ENCODE measurements around the gene ALKBH3. TPM values are rescaled to one million over a fixed set of nuclear protein-coding genes. Genes with fewer than 3 reads are reported as not detected.

The ALKBH3 gene
- total RNA-seq, 2 donors from 2014 or later = 10.5 to 19.8 TPM

DNA sequence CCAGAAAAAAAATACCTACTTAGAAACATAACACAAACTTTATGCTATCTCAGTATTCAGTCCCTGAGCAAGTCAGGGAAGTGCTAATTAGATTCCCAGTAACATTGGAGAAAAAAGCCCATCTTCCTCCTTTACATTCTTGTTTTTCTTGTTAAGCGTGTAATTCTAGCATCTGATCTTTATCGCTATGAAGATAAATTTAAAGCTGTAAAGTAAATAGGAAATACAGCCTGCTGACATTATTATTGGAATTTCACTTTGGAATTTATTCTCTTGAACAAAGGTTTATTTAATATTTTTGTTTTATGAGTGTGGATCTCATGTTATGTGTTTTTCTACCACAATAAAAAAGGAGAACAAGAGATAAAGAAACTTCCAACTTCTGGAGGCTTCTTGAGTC, 13.9 kb downstream of the ALKBH3 start:
- Histone ChIP-seq H3K4me1 (no peaks in the 10 kb centered on the region), H3K27me3 (no peaks in the 10 kb centered on the region), H3K4me3 (no peak overlapping the region), H3K27ac (no peak overlapping the region), H3K9me3 (no peaks in the 10 kb centered on the region), H3K36me3 (peaks cover 84% of the 10 kb centered on the region)
- no peak for DNase-seq (ENCODE audit: low spot score)
- TF ChIP-seq CTCF (IDR thresholded peaks at IDR 0.05) = no peak

DNA sequence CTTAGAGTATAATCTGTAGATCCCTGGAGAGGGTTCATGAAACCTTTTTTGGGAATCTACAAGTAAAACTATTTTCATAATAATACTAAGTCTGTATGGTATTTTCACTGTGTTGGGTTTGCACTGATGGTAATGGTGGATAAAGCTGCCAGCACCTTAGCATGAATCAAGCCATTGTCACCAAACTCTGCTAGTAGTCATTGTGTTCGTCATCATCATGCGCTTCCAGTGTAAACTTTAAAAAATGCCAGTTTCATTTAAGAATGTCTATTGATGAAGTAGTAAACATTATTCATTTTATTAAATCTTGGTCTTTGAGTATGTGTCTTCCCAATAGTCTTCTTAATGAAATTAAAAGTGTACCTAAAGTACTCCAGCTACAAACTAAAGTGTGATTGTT, 15.0 kb downstream of the ALKBH3 start:
- Histone ChIP-seq H3K36me3 (peaks cover 75% of the 10 kb centered on the region), H3K27ac (no peak overlapping the region), H3K4me3 (no peak overlapping the region), H3K27me3 (no peaks in the 10 kb centered on the region), H3K4me1 (no peaks in the 10 kb centered on the region), H3K9me3 (no peaks in the 10 kb centered on the region)
- TF ChIP-seq CTCF (IDR thresholded peaks at IDR 0.05) = no peak
- no peak for DNase-seq (ENCODE audit: low spot score)

- Histone ChIP-seq H3K27me3 (no peaks in the 10 kb centered on the region), H3K9me3 (no peaks in the 10 kb centered on the region), H3K4me3 (no peak overlapping the region), H3K4me1 (no peaks in the 10 kb centered on the region), H3K27ac (no peak overlapping the region), H3K36me3 (peaks cover 70% of the 10 kb centered on the region)
- TF ChIP-seq CTCF (IDR thresholded peaks at IDR 0.05) = no peak
- DNase-seq (ENCODE audit: low spot score) = no peak
These were observed 17.9 kb downstream of the ALKBH3 start for GRCh38 chr11:43898574-43898973.

DNA sequence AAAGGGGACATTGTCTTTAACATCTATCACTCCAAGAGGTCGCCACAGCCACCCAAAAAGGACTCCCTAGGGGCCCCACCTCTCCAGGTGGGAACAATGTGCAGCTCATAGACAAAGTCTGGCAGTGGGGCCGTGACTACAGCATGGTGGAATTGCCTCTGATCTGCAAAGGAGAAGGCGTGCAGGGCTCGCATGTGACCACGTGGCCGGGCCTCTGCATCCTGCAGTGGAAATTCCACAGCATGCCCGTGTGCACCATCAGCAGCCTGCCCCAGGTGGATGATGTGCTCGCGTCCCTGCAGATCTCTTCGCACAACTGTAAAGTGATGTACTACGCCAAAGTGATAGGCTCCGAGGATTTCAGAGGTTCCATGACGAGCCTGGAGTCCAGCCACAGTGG, 18.5 kb downstream of the ALKBH3 start:
- peaks cover 69% of the 10 kb centered on the region for H3K36me3 ChIP-seq

GRCh38 chr11:43901551-43901950, 20.9 kb downstream of the ALKBH3 start:
- TF ChIP-seq CTCF (IDR thresholded peaks at IDR 0.05) = no peak
- Histone ChIP-seq H3K36me3 (peaks cover 59% of the 10 kb centered on the region), H3K9me3 (no peaks in the 10 kb centered on the region), H3K4me1 (peaks cover 0 to 14% of the 10 kb centered on the region in 2 donors), H3K27ac (no peak overlapping the region), H3K27me3 (no peaks in the 10 kb centered on the region), H3K4me3 (no peak overlapping the region)
- no peak for DNase-seq (ENCODE audit: low spot score)

More for the DNA sequence above, 18.5 kb downstream of the ALKBH3 start:
- H3K27me3 ChIP-seq = no peaks in the 10 kb centered on the region
- no peaks in the 10 kb centered on the region for H3K9me3 ChIP-seq
- no peak for DNase-seq (ENCODE audit: low spot score)
- H3K27ac ChIP-seq = no peak overlapping the region
- no peaks in the 10 kb centered on the region for H3K4me1 ChIP-seq
- no peak for TF ChIP-seq CTCF (IDR thresholded peaks at IDR 0.05)
- H3K4me3 ChIP-seq = no peak overlapping the region

DNA sequence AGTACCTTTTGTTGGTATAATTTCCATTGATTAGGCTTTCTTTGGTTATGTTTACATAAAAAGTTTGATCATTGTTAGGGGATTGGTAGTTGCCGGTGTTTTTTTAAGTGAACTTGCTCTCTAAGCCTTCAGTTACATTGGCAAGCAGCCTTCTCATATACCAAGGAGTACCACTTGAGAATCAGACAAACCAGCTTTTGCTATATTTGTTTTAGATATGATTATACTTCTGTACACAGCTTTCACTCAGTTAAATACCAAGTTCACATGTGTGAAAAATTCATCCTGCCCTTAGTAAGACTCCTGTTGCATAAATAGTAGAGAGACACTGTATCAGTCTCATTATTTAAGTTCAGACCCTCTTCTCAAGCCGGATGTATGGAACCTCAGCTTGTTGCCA, 22.4 kb downstream of the ALKBH3 start:
- H3K9me3 ChIP-seq = no peaks in the 10 kb centered on the region
- H3K4me3 ChIP-seq = no peak overlapping the region
- no peaks in the 10 kb centered on the region for H3K27me3 ChIP-seq
- DNase-seq (ENCODE audit: low spot score) = no peak
- TF ChIP-seq CTCF (IDR thresholded peaks at IDR 0.05) = no peak
- no peak overlapping the region for H3K27ac ChIP-seq
- H3K36me3 ChIP-seq = peaks cover 45% of the 10 kb centered on the region
- H3K4me1 ChIP-seq = peaks cover 0 to 14% of the 10 kb centered on the region in 2 donors

Data from right atrium auricular region (tissue), 2 donors.